Heart left ventricle (tissue), 13 donors: Measurements from ENCODE around the gene PTPRD.

ENCODE experiments used
- POLR2A ChIP-seq, 2 donors: fragments of 450-650 bp; IDR thresholded peaks; one replicate each; pipeline ENCODE4 v1.6.1; 2017; ENCODE audit warnings: antibody characterized with exemption in 2 of 2, mild to moderate bottlenecking in 2 of 2, moderate library complexity in 2 of 2
- TF ChIP-seq, protein P1 (sequence below), 12 donors: fragments of 200-600 bp; sonication (generic) in 4 of 12; IDR thresholded peaks; one replicate each; pipeline versions ENCODE4 v1.5.0 to v1.8.0; 2018 to 2022; ENCODE audit warnings: antibody characterized with exemption in 12 of 12, mild to moderate bottlenecking in 5 of 12
- donor health status: ischemic (EF 13 %, LVEDD 7.1; RV severe dilation, severe dysfunction).
- donor health status: DM: no; HTN: yes; CAD: no.
- donor health status: DM: no; HTN: no; CAD: no.
- donor health status: ischemic (EF 25% LVEDD 6.9; RV normal size, moderate dysfunction).
- donor health status: ischemic (EF 25% LVEDD 5.7; RV mildly dilated, moderate dysfunction).
- donor health status: ischemic (EF 35%, LVEDD 5.7; RV mildly dilated, moderate dysfunction).
- donor health status: nonischemic (EF 11% LVEDD 7.7; RV severe dilation, severe dysfunction).
- donor health status: DM: yes; HTN: yes; CAD: no.
- donor health status: PGD.
- donor health status: ischemic (EF 29% LVEDD 5.4; RV normal size, mild dysfunction).
- donor health status: nonischemic (EF 23%, LVEDD 6.1; RV moderate dilation, normal function).

GRCh38 chr9:8764051-8764450 lies 1848.8 kb downstream of the PTPRD start:
- no peak for TF ChIP-seq POLR2A (IDR thresholded peaks at IDR 0.05)
- TF ChIP-seq, protein P1, sequence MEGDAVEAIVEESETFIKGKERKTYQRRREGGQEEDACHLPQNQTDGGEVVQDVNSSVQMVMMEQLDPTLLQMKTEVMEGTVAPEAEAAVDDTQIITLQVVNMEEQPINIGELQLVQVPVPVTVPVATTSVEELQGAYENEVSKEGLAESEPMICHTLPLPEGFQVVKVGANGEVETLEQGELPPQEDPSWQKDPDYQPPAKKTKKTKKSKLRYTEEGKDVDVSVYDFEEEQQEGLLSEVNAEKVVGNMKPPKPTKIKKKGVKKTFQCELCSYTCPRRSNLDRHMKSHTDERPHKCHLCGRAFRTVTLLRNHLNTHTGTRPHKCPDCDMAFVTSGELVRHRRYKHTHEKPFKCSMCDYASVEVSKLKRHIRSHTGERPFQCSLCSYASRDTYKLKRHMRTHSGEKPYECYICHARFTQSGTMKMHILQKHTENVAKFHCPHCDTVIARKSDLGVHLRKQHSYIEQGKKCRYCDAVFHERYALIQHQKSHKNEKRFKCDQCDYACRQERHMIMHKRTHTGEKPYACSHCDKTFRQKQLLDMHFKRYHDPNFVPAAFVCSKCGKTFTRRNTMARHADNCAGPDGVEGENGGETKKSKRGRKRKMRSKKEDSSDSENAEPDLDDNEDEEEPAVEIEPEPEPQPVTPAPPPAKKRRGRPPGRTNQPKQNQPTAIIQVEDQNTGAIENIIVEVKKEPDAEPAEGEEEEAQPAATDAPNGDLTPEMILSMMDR (IDR thresholded peaks at IDR 0.05) = no peak
